ENCODE measurements around the gene CNIH2. TPM values are rescaled to one million over a fixed set of nuclear protein-coding genes. Genes with fewer than 3 reads are reported as not detected.

The CNIH2 gene
- total and polyA plus RNA-seq, 2 of the 8 experiments (the other 6 are each of a cell fraction or from before 2014, with no cell fraction given), result 12.5 to 15.8 TPM

- TF ChIP-seq GABPA (IDR thresholded peaks at IDR 0.05; ENCODE audit: borderline replicate concordance, insufficient read depth, low read length) (peak; percentile 29; the same call in 1 of the 2 replicates), CREB1 (IDR thresholded peaks at IDR 0.05) (peak; percentile 62; the same call in 1 of the 2 replicates), TEAD4 (IDR thresholded peaks at IDR 0.05; ENCODE audit: low read depth, low read length) (peak; percentile 98), ATF3 (IDR thresholded peaks at IDR 0.05; ENCODE audit: insufficient read depth, low read depth, low read length) (peak; percentile 49; the same call in 1 of the 2 replicates), RBBP5 (IDR thresholded peaks at IDR 0.05; ENCODE audit: borderline replicate concordance, low read depth, low read length) (0 out of 2 replicates have a peak, but pooled peaks have one; percentile 53), YY1 (IDR thresholded peaks at IDR 0.05; ENCODE audit: low read depth, low read length) (peak; percentile 38), MAX (IDR thresholded peaks at IDR 0.05) (peak; percentile 99), SIRT6 (IDR thresholded peaks at IDR 0.05; ENCODE audit: low read length) (no peak), EZH2 (IDR thresholded peaks at IDR 0.05; ENCODE audit: low read depth, low read length, severe bottlenecking) (peak; percentile 21), SIN3A (conservative IDR thresholded peaks at IDR 0.05 in 1 of 2, IDR thresholded peaks at IDR 0.05 in 1 of 2; ENCODE audit: low read depth in 1 of 2, low read length in 2 of 2) (peak; percentile 59 to 71; a peak in 1 of 4 replicates), USF2 (IDR thresholded peaks at IDR 0.05; ENCODE audit: low read length) (peak; percentile 65), TBP (IDR thresholded peaks at IDR 0.05; ENCODE audit: low read depth, low read length) (no peak), CTCF (IDR thresholded peaks at IDR 0.05; ENCODE audit: control extremely low read depth in 1 of 3, insufficient read depth in 1 of 3, low read depth in 1 of 3, low read length in 3 of 3) (peak; percentile 95 to 98 (median 97))
Measured at GRCh38 chr11:66328302-66329144, 50.5 kb downstream of the CNIH2 start (continued).

Data from H1 (cell line).